NCI-H226 (cell line): ENCODE measurements around the gene COL25A1.
A peak's percentile ranks its signal among the peaks of the same experiment; 100 is the strongest.
"Not testable (repeated sequence)": the region's sequence is repeated elsewhere in the genome, so short reads cannot be mapped to it uniquely, and the experiment has no call there.

Experiments
- DNase-seq: peaks from one replicate; pipeline ENCODE4 v3.0.0-alpha.2; 2015

The COL25A1 gene

DNA sequence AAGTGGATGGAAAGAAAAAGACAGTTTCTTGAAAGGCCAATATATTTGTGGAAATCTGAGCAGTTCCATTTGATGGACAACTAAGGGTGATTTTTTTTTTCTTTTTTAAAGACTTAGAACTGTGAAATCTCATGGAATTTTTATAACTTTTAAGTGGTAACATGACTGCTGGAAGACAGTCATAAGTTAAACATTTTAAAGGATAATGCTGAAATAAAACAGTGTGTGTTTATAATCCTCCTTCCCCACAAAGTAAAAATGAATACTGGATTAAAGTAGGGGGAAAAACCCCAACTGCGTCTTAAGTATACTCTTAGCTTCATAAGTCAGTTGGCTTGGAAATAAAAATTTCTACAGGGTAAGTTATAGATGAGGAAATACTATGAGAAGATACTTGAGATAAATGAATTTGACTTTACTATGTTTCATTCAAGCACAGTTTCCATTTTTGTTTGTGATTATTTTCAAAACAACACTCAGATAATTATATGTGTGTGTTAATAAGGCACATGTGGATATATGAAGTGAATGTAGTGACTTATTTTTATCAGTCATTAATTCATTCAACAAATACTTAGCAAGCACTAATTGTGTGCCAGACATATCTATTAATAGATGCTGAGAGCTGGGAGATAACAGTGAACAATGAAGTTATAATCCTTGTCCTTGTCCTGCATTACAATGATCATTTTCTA lies 410.4 kb downstream of the COL25A1 start:
- DNase-seq, result no peak

DNA sequence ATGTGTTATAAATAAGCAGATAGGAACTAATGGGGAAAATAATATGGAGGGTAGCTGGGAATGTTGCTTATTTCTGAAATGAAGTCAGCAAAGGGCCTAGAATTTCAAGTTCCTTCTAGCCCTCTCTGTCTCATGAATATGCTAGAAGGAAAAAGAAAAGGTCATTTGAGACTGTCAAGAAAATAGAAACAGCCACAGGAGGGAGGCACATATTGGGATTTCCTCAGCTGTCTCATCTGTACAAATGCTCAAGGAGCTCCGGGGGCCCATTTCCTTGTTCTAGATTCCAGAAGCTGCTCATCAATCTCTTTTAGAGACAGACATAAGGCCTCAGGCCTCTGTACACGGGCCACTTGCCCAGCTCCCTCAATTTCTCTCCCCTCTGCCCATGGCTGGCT lies 412.0 kb downstream of the COL25A1 start:
- DNase-seq, result no peak

GRCh38 chr4:108889696-108890483 lies 412.6 kb downstream of the COL25A1 start:
- no peak for DNase-seq

DNA sequence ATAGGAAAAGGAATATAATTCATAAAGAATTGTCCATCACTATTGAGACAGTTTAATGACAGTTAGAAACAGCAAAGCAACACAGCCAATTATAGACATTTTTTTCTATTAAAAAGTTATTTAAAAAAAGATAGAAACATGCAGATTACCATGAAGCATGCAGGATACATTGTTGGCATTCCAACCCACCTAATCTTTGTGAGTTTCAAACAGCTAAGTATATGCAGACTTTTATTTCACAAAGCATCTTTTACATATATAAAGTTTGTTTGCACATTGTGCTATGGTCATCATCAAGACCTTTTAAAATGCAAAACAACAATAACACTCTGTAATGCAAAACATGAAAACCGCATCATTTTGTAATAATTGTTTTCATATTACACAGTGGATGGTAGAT lies 413.7 kb downstream of the COL25A1 start:
- no peak for DNase-seq

DNA sequence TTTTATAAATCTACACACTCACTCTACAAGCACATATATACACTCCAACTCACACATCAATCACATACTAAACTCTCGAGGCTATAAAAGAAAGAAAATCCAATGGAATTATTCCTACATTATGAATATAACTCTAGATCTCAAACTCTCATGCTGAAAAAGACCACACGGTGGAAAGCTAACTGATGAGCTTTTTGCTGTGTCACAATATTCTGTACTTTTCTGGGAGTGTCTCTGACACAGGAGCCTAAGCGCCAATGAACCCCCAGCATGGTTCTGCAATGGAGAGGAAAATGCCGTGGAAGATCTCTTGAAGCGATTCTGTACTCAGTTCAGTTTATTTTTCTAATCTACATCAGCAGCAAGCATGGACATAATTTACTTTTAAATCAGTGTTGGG lies 415.4 kb downstream of the COL25A1 start:
- DNase-seq, result no peak

- no peak for DNase-seq
These were observed 417.2 kb downstream of the COL25A1 start for GRCh38 chr4:108885211-108885610.

- DNase-seq, result no peak
These were observed 417.9 kb downstream of the COL25A1 start for GRCh38 chr4:108884596-108884995.

DNA sequence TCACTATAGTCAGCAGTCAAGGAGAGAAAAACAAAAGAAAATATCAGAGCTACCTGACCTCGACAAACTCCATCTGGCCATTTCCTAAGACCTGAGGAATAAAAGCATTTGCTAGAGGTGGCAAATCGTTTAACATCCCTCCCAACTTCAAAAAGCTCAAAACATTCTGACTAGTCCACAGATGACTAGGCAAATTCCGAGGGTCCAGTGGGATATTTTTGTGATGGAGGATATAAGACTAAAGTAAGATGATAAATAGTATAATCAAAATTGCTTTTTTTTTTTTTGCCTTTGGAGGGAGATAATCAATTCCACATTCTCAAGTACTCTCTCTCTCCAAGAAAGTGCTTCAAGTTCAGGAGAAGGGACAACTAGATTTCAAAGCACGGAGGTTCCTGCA lies 420.5 kb downstream of the COL25A1 start:
- DNase-seq, result no peak

DNA sequence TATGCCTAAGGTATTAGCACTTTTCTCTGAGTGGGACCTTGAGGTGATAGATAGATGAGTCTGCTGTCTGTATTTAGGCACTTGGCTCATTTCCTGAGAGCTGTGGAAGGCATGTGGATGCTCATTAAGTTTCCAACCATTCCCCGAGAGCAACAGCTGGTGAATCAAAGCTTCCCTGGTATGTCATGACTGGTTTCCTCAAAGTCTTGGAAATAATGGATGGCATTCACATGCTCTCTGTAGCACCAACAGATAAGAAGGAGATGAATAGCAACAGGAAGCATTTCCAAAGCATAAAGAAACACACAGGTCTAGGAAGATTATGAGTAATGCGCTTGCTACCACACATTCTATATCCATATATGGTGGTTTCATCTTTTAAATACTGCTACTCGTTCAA lies 421.3 kb downstream of the COL25A1 start:
- DNase-seq, result peak; percentile 90

GRCh38 chr4:108878806-108879205 lies 423.7 kb downstream of the COL25A1 start:
- no peak for DNase-seq

- DNase-seq, result no peak
These were observed 424.6 kb downstream of the COL25A1 start for GRCh38 chr4:108877821-108878220.

DNA sequence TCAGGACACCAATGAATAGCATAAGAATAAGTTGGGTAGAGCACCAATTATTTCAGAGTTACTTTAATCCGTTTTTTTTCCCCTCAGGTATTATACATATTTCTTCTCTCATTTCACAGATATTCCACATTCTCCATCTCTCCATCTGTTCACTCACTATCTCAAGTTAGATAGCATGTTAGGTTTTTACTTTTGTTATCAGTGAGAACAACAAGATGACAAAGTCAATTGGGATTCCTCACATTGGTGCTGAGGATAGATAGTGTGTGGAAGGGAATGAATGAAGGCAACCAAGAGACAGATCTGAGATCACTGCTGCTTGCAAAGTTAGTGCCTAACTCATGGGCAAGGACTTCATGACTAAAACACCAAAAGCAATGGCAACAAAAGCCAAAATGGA lies 427.7 kb downstream of the COL25A1 start:
- DNase-seq, result no peak

DNA sequence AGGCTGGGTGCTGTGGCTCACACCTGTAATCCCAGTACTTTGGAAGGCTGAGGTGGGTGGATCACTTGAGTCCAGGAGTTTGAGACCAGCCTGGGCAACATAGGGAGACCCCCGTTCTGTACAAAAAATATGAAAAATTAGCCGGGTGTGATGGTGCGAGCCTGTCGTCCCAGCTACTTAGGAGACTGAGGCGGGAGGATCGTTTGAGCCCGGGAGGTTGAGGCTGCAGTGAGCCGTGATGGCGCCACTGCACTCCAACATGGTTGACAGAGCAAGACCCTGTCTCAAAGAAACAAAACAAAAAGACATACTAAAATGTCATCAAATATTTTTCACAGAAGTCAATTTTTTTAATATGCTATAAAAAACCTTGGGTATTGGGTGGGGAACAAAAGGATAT lies 432.5 kb downstream of the COL25A1 start:
- DNase-seq, result not testable (repeated sequence)

DNA sequence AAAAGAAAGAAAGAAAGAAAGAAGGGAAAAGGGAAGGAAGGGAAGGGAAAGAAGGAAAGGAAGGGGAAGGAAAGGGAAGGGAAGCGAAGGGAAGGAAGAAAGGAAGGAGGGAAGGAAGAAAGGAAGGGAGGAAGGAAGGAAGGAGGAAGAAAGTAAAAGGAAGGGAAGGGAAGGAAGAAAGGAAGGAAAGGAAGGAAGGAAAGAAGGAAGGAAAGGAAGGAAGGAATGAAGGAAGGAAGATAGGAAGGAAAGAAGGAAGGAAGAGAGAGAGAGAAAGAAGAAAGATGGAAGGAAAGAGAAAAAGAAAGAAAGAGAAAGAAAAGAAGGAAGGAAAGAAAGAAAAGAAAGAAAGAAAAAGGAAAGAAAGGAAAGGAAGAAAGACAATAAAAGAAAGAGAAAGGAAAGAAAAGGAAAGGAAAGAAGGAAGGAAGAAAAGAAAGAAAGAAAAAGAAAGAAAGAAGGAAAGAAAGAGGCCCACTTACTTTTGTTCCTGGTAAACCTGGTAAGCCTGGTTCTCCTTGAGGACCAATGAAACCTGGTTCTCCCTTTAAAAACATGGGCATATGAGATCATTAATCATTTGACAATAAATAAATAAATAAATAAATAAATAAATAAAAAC lies 433.7 kb downstream of the COL25A1 start:
- no peak for DNase-seq

DNA sequence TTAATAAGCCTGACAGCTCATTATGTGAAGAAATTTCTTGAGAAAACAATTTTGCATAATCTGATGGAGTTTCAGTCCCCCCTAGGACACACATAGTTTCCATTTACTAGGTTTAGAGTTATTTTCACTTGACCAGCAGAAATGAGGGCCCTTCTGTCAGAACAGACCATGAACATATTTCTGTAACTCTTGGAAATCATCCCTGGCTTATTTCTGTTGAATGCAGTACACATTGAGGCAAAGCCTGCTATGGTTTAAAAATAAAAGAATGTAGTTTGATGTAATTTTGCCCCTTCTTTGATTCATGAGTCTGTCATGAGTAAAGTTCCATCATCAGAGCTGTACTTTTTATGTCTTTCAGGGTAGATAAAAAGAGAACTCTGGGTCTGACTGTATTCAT lies 435.0 kb downstream of the COL25A1 start:
- DNase-seq, result no peak

DNA sequence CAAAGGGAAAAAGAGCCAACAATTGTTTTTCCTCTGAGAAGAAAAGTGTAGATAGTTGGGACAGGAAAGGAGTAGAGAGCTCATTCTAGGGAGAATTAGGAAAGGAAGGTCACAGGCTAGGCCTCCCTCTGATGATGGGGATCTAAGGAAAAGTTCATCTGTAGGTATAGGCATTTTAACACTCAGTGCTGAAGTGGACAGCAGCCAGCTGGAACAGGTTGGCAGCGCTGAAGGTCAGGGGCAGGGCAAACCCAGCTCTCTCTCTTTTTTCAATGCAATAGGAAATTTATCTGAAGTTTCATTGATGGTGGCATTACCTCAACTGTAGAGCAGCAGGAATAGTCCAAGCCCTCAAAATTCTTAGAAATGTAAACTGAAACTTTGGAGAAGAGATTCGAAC lies 441.1 kb downstream of the COL25A1 start:
- no peak for DNase-seq

DNA sequence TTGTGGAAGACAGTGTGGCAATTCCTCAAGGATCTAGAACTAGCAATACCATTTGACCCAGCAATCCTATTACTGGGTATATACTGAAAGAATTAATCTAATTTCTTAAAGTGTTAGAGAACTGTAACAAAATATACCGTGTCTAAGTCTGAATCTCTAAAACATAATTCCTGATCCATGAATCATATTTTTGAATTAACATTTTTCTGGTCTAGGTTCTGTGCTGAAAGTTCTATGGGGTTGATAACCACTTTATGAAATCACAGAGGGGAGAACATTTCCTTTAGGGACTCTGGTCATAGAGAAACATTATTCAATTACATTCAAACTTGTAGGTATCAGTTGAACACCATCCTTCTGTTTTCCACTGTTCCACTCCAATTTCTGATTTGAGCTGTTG lies 447.7 kb downstream of the COL25A1 start:
- no peak for DNase-seq

- DNase-seq, result no peak
These were observed 449.8 kb downstream of the COL25A1 start for GRCh38 chr4:108852691-108853090.

DNA sequence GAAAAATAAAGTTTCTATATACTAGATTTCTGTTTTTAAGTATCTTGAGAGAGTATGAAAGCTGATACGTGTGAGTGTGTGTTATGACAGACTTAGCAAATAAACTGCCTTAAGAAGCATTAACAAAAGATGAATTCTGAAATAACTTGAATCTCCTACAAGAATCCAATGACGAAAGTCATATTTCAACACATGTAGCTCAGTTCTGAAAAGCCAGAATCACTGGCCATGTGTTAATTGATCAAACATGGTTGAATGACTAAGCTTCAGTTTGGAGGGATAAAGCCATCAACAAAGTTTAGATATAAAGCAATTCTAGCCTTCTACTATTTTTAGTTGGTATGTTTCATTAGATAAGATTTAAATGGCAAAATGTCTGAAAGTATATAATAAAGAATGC lies 451.1 kb downstream of the COL25A1 start:
- DNase-seq, result no peak

DNA sequence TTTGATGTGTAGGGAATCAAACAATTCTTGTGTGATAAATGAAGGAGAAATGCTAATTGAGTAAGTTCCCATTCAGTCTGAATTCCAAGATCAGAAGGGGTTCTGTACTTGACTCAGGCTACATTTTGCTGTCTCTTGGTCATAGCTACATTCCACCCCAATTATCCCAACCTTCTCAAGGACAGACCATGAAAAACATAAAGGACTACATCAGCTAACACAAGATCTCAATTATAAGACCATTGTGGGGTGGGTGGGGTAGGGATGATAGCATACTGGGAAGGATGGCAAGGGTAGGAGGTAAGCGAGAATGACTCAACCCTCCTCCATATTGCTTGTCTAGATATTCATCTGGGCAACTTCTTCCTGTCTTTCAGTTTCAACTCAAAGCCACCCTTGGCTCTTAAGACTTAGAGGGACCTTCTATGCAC lies 452.2 kb downstream of the COL25A1 start:
- DNase-seq, result no peak

GRCh38 chr4:108849611-108850168 lies 452.8 kb downstream of the COL25A1 start:
- peak; percentile 19 for DNase-seq

DNA sequence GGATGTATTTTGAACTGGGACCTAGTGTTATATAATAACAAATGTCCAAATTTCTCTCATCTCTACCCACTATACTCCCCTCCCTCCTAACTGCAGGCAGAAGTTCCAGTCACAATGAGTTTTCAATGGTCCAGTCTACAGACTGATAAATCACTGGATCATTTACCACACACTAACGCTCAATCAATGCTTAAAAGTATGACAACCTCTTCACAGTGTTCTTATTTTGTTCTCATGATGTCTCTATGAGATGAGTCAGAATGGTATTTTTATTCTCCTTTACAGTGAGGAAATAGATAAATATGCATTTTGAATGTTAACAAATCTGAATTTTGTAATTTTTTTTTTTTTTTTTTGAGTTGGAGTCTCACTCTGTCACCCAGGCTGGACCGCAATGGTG lies 455.9 kb downstream of the COL25A1 start:
- DNase-seq, result no peak

GRCh38 chr4:108840426-108840975 lies 462.0 kb downstream of the COL25A1 start:
- DNase-seq, result no peak
